ENCODE measurements around the gene VMAC.

VMAC gene

GRCh38 chr19:5890099-5890498 is 14.6 kb upstream of the VMAC start:
- DNase-seq (ENCODE audit: low read depth), result no peak
- no peak overlapping the region for H3K4me3 ChIP-seq (ENCODE audit: low read length)
- no peak for TF ChIP-seq CTCF (IDR thresholded peaks at IDR 0.05; ENCODE audit: insufficient read depth, low read depth, low read length, missing control alignments)

- no peak overlapping the region for H3K4me3 ChIP-seq (ENCODE audit: low read length)
- no peak for DNase-seq (ENCODE audit: low read depth)
- no peak for TF ChIP-seq CTCF (IDR thresholded peaks at IDR 0.05; ENCODE audit: insufficient read depth, low read depth, low read length, missing control alignments)
Observed at GRCh38 chr19:5891572-5891937, 13.1 kb upstream of the VMAC start.

- peak; percentile 57 for TF ChIP-seq CTCF (IDR thresholded peaks at IDR 0.05; ENCODE audit: insufficient read depth, low read depth, low read length, missing control alignments)
- no peak overlapping the region for H3K4me3 ChIP-seq (ENCODE audit: low read length)
Observed at GRCh38 chr19:5891938-5892771, 12.5 kb upstream of the VMAC start.

GRCh38 chr19:5892772-5893275 is 11.8 kb upstream of the VMAC start:
- no peak for DNase-seq (ENCODE audit: low read depth)
- no peak overlapping the region for H3K4me3 ChIP-seq (ENCODE audit: low read length)
- no peak for TF ChIP-seq CTCF (IDR thresholded peaks at IDR 0.05; ENCODE audit: insufficient read depth, low read depth, low read length, missing control alignments)

More at GRCh38 chr19:5891938-5892771, 12.5 kb upstream of the VMAC start:
- DNase-seq (ENCODE audit: low read depth), result no peak

- no peak overlapping the region for H3K4me3 ChIP-seq (ENCODE audit: low read length)
- no peak for DNase-seq (ENCODE audit: low read depth)
- no peak for TF ChIP-seq CTCF (IDR thresholded peaks at IDR 0.05; ENCODE audit: insufficient read depth, low read depth, low read length, missing control alignments)
Observed at GRCh38 chr19:5893296-5893903, 11.3 kb upstream of the VMAC start.

GRCh38 chr19:5893907-5894703 is 10.6 kb upstream of the VMAC start:
- TF ChIP-seq CTCF (IDR thresholded peaks at IDR 0.05; ENCODE audit: insufficient read depth, low read depth, low read length, missing control alignments), result no peak
- DNase-seq (ENCODE audit: low read depth), result peak; percentile 35
- H3K4me3 ChIP-seq (ENCODE audit: low read length), result no peak overlapping the region
